ENCODE results near the gene SYT17.

GRCh38 chr16:19289811-19290485 lies 121.9 kb downstream of the SYT17 start:
- TF ChIP-seq CTCF (IDR thresholded peaks at IDR 0.05): no peak
- no peak for TF ChIP-seq POLR2A (IDR thresholded peaks at IDR 0.05)
- no peak for TF ChIP-seq POLR2AphosphoS5 (IDR thresholded peaks at IDR 0.05)
